ENCODE results near the gene ZCCHC24.

The ZCCHC24 gene

DNA sequence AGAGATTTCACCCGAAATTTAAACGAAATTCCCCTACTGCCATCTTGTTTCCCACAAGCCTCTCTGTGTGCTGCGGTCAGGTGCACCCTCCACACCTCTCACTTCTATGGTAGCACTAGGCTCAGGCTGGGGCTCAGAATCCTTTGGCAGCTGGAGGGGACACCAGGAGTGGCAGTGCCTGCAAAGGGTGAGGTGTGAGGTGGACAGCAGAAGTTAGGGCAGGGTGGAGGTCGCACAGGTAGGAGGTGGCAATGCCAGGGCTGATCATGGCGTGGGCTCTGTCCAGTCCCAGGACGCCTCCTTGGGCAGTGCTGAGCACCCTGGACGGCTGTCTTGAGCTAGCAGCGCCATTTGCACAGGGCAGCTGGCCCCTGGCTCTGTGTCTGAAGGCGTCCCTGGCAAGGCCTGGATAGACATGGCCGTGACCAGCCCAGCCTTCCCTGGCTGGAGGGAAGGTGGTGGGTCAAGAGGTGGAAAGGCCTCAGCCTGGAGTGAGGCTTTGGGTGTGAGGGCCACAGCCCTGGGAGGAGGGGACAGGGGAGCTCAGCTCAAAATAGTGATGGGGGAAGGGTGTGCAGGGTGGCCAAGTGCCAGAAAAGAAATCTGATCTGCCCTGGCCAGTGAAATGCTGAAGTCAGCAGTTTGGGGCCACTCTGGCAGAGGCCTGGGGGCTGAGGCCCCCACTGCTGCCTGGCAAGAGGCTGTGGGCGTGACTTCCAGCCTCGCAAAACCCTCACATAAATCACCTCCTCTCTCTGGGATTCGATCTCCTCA is 40.0 kb downstream of the ZCCHC24 start:
- H3K27ac Mint-ChIP-seq, result peak overlapping the region in 2 of 3 experiments; percentile 98 to 99
- H3K4me1 Mint-ChIP-seq, result peaks cover 70% of the 10 kb centered on the region
- no peaks in the 10 kb centered on the region for H3K27me3 Mint-ChIP-seq (ENCODE audit: low read depth)
- peak overlapping the region; percentile 34 to 58 (median 57) for H3K4me3 Mint-ChIP-seq
- peaks cover 5% of the 10 kb centered on the region for H3K36me3 Mint-ChIP-seq (ENCODE audit: low read depth)
- TF ChIP-seq, protein P1, sequence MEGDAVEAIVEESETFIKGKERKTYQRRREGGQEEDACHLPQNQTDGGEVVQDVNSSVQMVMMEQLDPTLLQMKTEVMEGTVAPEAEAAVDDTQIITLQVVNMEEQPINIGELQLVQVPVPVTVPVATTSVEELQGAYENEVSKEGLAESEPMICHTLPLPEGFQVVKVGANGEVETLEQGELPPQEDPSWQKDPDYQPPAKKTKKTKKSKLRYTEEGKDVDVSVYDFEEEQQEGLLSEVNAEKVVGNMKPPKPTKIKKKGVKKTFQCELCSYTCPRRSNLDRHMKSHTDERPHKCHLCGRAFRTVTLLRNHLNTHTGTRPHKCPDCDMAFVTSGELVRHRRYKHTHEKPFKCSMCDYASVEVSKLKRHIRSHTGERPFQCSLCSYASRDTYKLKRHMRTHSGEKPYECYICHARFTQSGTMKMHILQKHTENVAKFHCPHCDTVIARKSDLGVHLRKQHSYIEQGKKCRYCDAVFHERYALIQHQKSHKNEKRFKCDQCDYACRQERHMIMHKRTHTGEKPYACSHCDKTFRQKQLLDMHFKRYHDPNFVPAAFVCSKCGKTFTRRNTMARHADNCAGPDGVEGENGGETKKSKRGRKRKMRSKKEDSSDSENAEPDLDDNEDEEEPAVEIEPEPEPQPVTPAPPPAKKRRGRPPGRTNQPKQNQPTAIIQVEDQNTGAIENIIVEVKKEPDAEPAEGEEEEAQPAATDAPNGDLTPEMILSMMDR (IDR thresholded peaks at IDR 0.05; ENCODE audit: unreplicated experiment in 3 of 3), result no peak
- H3K9me3 Mint-ChIP-seq, result no peaks in the 10 kb centered on the region

DNA sequence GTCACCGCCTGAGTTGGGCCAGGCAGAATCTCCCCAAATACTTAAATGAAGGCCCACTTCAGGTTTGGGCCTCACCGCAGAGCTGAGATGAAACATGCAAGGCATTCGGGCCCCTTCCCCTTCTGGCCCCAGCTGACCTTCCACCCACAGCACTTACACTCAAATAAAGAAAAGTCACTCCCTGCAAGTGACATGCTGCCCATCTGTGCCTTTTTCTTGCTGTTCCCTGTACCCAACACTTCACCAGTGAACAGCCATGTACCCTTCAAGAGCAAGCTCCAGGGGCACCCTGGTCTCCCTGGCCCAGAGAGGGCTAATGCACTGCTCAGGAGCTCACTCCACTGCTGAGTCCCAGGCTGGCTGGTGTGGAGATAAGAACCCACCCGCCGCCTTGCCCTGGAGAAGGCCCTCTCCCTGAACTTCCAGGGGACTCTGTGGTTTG is 40.7 kb downstream of the ZCCHC24 start:
- Mint-ChIP-seq H3K9me3 (no peaks in the 10 kb centered on the region), H3K36me3 (ENCODE audit: low read depth) (peaks cover 5% of the 10 kb centered on the region)
- TF ChIP-seq, protein P1 (IDR thresholded peaks at IDR 0.05; ENCODE audit: unreplicated experiment in 3 of 3), result no peak

DNA sequence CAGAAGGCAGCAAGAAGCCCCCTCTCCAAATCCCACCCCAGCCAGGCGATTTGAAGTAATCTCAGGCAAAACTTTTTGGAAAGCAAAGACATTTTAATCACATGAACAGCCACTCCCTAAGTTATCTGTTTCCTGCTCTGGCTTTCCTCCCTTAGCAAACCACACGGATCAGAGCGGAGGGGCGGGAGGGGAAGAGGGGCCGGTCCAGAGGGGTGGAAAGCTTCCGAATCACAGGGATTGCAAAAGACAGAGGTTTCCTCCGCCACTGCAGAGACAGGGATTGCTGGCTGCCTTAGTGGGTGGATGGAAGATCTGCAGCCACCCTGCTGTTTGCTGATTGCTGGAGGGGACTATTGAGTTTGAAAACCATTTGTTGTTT is 41.2 kb downstream of the ZCCHC24 start:
- TF ChIP-seq, protein P1 (IDR thresholded peaks at IDR 0.05; ENCODE audit: unreplicated experiment in 3 of 3), result no peak
- Mint-ChIP-seq H3K36me3 (ENCODE audit: low read depth) (peaks cover 5% of the 10 kb centered on the region), H3K9me3 (no peaks in the 10 kb centered on the region), H3K4me1 (peaks cover 82% of the 10 kb centered on the region), H3K4me3 (peak overlapping the region; percentile 40 to 78 (median 75)), H3K27ac (peak overlapping the region in 2 of 3 experiments; percentile 98 to 99), H3K27me3 (ENCODE audit: low read depth) (no peaks in the 10 kb centered on the region)

More for the DNA sequence above, 40.7 kb downstream of the ZCCHC24 start:
- Mint-ChIP-seq H3K4me3 (peak overlapping the region in 2 of 3 experiments; percentile 40 to 78), H3K27ac (peak overlapping the region in 2 of 3 experiments; percentile 98 to 99), H3K27me3 (ENCODE audit: low read depth) (no peaks in the 10 kb centered on the region), H3K4me1 (peaks cover 77% of the 10 kb centered on the region)

DNA sequence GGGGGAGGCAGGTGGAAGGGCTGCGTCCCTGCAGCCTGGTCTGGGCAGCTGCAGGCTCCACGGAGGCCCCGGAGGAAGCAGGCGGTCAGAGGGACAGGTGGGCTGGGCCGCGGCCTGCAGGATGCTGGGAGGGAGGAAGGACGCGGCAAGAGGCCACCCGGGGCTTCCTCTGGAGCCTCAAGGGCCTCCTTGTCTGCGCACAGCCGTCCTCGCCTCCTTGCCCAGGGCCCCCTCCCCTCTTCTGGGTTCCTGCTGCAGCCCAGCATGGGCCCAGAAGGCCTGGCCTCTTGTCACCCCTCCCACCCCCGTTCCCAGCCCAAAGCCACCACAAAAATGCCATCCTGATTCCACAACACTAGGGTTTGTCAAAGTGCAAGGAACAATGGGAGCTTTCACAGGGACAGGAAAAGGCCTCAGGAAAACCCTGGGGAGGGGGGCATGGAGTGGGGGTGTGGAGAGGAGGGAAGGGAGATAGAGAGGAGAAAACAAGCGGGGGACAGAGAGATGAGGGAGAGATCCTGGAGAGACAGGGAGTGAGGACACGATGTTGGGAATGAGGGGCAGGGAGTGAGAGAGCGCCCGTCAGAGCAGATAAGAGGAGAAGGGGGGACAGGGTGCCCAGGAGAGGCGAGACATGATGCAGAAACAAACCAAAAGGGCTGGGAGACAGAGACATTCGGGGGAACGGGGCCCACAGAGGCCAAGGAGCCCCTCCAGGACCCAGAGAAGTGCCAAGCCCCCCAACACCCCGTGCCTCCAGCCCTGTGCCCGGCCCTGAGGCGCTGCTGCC is 41.8 kb downstream of the ZCCHC24 start:
- peaks cover 5% of the 10 kb centered on the region for H3K36me3 Mint-ChIP-seq (ENCODE audit: low read depth)
- H3K9me3 Mint-ChIP-seq, result no peaks in the 10 kb centered on the region
- H3K27me3 Mint-ChIP-seq (ENCODE audit: low read depth), result no peaks in the 10 kb centered on the region
- H3K4me1 Mint-ChIP-seq, result peaks cover 88% of the 10 kb centered on the region
- peak overlapping the region; percentile 49 to 78 (median 75) for H3K4me3 Mint-ChIP-seq
- TF ChIP-seq, protein P1 (IDR thresholded peaks at IDR 0.05; ENCODE audit: unreplicated experiment in 3 of 3), result no peak
- H3K27ac Mint-ChIP-seq, result peak overlapping the region in 2 of 3 experiments; percentile 98 to 99

DNA sequence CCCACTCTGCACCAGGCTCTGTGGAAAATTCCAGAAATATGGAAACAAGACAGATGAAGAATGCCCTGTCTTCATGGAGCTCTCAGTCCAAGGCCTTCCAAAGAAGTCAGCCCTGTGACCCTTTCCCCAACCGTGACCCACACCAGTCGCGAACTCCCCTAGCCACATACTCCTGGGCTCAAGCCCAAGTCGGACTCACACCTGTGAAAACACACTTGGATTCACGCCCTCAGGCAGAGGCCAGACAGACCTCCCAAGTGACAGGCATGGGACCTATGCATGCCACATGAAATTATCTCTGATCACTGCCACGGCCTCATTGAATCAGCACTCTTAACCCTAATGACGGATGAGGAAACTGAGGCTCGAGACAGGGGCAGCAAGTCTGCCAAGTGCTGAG is 42.5 kb downstream of the ZCCHC24 start:
- TF ChIP-seq, protein P1 (IDR thresholded peaks at IDR 0.05; ENCODE audit: unreplicated experiment in 3 of 3), result no peak
- Mint-ChIP-seq H3K4me3 (peak overlapping the region; percentile 45 to 49 (median 48)), H3K36me3 (ENCODE audit: low read depth) (peaks cover 5% of the 10 kb centered on the region), H3K9me3 (no peaks in the 10 kb centered on the region), H3K27me3 (ENCODE audit: low read depth) (no peaks in the 10 kb centered on the region), H3K27ac (peak overlapping the region in 2 of 3 experiments; percentile 98 to 99), H3K4me1 (peaks cover 95% of the 10 kb centered on the region)
